ENCODE measurements around the gene DHX35. TPM values are rescaled to one million over a fixed set of nuclear protein-coding genes. Genes with fewer than 3 reads are reported as not detected.

DHX35 gene
- total and polyA plus RNA-seq, 2 of the 13 experiments (the other 11 are each of a cell fraction or from before 2014, with no cell fraction given): 25.8 to 28.7 TPM

GRCh38 chr20:38961530-38962043 is 557 bp upstream of the DHX35 start (continued):
- TF ChIP-seq KIAA2018 (CRISPR knock-in tag; IDR thresholded peaks at IDR 0.05; ENCODE audit: borderline replicate concordance) (no peak), ZKSCAN8 (CRISPR knock-in tag; IDR thresholded peaks at IDR 0.05; ENCODE audit: borderline replicate concordance) (no peak), CEBPZ (IDR thresholded peaks at IDR 0.05; ENCODE audit: low read length) (no peak), ZNF556 (CRISPR knock-in tag; IDR thresholded peaks at IDR 0.05; ENCODE audit: borderline replicate concordance) (no peak), STAT5B (CRISPR knock-in tag; IDR thresholded peaks at IDR 0.05) (no peak), CTCF (CRISPR knock-in tag; IDR thresholded peaks at IDR 0.05) (no peak), ZNF652 (CRISPR knock-in tag; IDR thresholded peaks at IDR 0.05; ENCODE audit: borderline replicate concordance, low read depth) (no peak)
- TF ChIP-seq, protein P1, sequence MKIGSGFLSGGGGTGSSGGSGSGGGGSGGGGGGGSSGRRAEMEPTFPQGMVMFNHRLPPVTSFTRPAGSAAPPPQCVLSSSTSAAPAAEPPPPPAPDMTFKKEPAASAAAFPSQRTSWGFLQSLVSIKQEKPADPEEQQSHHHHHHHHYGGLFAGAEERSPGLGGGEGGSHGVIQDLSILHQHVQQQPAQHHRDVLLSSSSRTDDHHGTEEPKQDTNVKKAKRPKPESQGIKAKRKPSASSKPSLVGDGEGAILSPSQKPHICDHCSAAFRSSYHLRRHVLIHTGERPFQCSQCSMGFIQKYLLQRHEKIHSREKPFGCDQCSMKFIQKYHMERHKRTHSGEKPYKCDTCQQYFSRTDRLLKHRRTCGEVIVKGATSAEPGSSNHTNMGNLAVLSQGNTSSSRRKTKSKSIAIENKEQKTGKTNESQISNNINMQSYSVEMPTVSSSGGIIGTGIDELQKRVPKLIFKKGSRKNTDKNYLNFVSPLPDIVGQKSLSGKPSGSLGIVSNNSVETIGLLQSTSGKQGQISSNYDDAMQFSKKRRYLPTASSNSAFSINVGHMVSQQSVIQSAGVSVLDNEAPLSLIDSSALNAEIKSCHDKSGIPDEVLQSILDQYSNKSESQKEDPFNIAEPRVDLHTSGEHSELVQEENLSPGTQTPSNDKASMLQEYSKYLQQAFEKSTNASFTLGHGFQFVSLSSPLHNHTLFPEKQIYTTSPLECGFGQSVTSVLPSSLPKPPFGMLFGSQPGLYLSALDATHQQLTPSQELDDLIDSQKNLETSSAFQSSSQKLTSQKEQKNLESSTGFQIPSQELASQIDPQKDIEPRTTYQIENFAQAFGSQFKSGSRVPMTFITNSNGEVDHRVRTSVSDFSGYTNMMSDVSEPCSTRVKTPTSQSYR (CRISPR knock-in tag; IDR thresholded peaks at IDR 0.05; ENCODE audit: borderline replicate concordance): no peak
- TF ChIP-seq, protein P2, sequence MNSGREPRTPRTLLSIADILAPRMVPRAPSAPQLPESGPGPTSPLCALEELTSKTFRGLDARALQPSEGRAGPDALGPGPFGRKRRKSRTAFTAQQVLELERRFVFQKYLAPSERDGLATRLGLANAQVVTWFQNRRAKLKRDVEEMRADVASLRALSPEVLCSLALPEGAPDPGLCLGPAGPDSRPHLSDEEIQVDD (CRISPR knock-in tag; IDR thresholded peaks at IDR 0.05; ENCODE audit: borderline replicate concordance): no peak

Data from HepG2 (cell line).